A673 (cell line): ENCODE results near the gene MAGI1. TPM values are rescaled to one million over a fixed set of nuclear protein-coding genes. Genes with fewer than 3 reads are reported as not detected.

Experiments
- BruUV-seq: library from RNA; stranded (reverse); fragments of 400-500 nt; replicated peaks from 2 replicates; lab custom pipeline; 2021; lab: Mats Ljungman, UMichigan
- CTCF ChIA-PET: fragments of 300-600 bp; sonication (Branson Sonifier 250); formaldehyde crosslinking; loops from one replicate; lab custom pipeline; 2022; ENCODE audit warnings: antibody characterized with exemption; lab: Charles Lee
- POLR2A ChIA-PET: fragments of 300-600 bp; sonication (Branson Sonifier 250); formaldehyde crosslinking; loops from one replicate; lab custom pipeline; 2022; ENCODE audit warnings: antibody characterized with exemption; ENCODE audit not compliant: low non-redundant PET; lab: Charles Lee
- DNase-seq: peaks from one replicate; pipeline ENCODE4 v3.0.0-alpha.2; 2015; ENCODE audit warnings: low spot score
- H3K27ac ChIP-seq: fragments of 200-600 bp; sonication (generic); 2 replicates; pipeline ENCODE4 v1.5.1; 2016; ENCODE audit warnings: mixed run types, low read depth, mild to moderate bottlenecking, mixed read lengths, antibody characterized with exemption, low read length; ENCODE audit not compliant: poor library complexity, severe bottlenecking
- H3K27me3 ChIP-seq: fragments of 200-600 bp; sonication (generic); replicated peaks from 2 replicates; pipeline ENCODE4 v1.6.1; 2017; ENCODE audit warnings: mixed run types, low read depth, mild to moderate bottlenecking, mixed read lengths, antibody characterized with exemption, low read length; ENCODE audit not compliant: insufficient read depth, poor library complexity
- H3K36me3 ChIP-seq: fragments of 200-600 bp; sonication (generic); 2 replicates; pipeline ENCODE4 v1.6.1; 2016; ENCODE audit warnings: mixed run types, mild to moderate bottlenecking, mixed read lengths, antibody characterized with exemption, low read length; ENCODE audit not compliant: insufficient read depth, poor library complexity, severe bottlenecking
- H3K4me1 ChIP-seq: fragments of 200-600 bp; sonication (generic); 2 replicates; pipeline ENCODE4 v1.6.1; 2017; ENCODE audit warnings: mixed run types, mild to moderate bottlenecking, mixed read lengths, antibody characterized with exemption, low read length; ENCODE audit not compliant: insufficient read depth, poor library complexity, severe bottlenecking
- H3K4me3 ChIP-seq: fragments of 200-600 bp; sonication (generic); 2 replicates; pipeline ENCODE4 v1.5.1; 2016; ENCODE audit warnings: low read depth, mixed run types, mild to moderate bottlenecking, mixed read lengths, low read length; ENCODE audit not compliant: poor library complexity, severe bottlenecking
- H3K9me3 ChIP-seq: fragments of 200-600 bp; sonication (generic); 2 replicates; pipeline ENCODE4 v1.6.1; 2016; ENCODE audit warnings: mixed run types, low read depth, mild to moderate bottlenecking, mixed read lengths, antibody characterized with exemption, low read length; ENCODE audit not compliant: poor library complexity, severe bottlenecking
- CTCF ChIP-seq: fragments of 300-800, 200-600 bp; sonication (generic); conservative IDR thresholded peaks from 2 replicates; pipeline ENCODE4 v1.5.1; 2017; ENCODE audit warnings: low read depth, mild to moderate bottlenecking, antibody characterized with exemption, low read length, moderate library complexity, mixed read lengths
- EZH2 ChIP-seq: fragments of 200-600 bp; sonication (generic); IDR thresholded peaks from 2 replicates; pipeline ENCODE4 v1.6.1; 2017; ENCODE audit warnings: borderline replicate concordance, low read depth, mild to moderate bottlenecking, mixed read lengths, antibody characterized with exemption, low read length; ENCODE audit not compliant: poor library complexity, severe bottlenecking
- intact Hi-C: fragments of 100-400 bp; cut with micrococcal nuclease; formaldehyde crosslinking; loops from one replicate; pipeline ENCODE4 v1.10.0; 2022; ENCODE audit not compliant: unreplicated experiment
- total RNA-seq: library from RNA; stranded (reverse); gene quantifications from 2 replicates; pipeline ENCODE4 v1.2.3, GENCODE V29; 2021

Gene MAGI1
- total RNA-seq, 1 experiment from 2014 or later = 30.5 TPM

- no peaks in the 10 kb centered on the region for H3K27me3 ChIP-seq
- TF ChIP-seq EZH2 (no peak), CTCF (no peak)
- BruUV-seq = no TSS peak
- no peak overlapping the region for H3K27ac ChIP-seq
- CTCF ChIA-PET = no interaction called here
- H3K9me3 ChIP-seq = no peaks in the 10 kb centered on the region
- intact Hi-C loops = no loop called here
- POLR2A ChIA-PET = no interaction called here
- no peak overlapping the region for H3K4me3 ChIP-seq
- H3K4me1 ChIP-seq = no peaks in the 10 kb centered on the region
- H3K36me3 ChIP-seq = no peaks in the 10 kb centered on the region
- DNase-seq = no peak
Measured at GRCh38 chr3:65578861-65579260, 459.9 kb downstream of the MAGI1 start.

DNA sequence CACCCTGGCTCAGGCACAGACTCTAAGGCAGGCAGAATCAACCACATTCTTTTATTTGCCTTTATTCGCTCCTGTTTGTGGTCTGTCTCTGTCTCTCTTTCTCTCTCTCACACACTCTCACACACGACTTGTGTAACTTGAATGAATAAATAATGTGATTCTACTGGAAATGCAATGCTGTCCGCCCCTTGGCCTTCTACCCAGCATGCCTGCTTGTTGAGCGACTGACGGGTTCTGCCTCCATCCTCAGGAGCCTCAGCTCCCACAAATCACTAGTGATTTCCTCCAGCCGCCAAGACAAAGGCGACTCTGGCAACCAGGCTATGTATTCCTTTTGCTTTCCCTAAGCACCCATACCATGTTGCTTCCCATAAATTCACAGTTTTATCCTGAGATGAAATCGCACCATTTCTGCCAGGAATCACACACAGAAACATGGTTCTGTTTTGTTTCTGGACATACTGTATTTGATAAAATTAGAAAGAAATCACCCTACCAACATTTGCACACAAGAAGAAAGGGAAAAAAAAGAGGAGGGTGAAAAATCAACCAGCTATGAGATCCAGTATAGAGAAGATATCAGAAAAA lies 460.8 kb downstream of the MAGI1 start:
- ChIA-PET CTCF (no interaction called here), POLR2A (no interaction called here)
- no peaks in the 10 kb centered on the region for H3K9me3 ChIP-seq
- intact Hi-C loops = no loop called here
- DNase-seq = no peak
- TF ChIP-seq CTCF (no peak), EZH2 (no peak)
- no TSS peak for BruUV-seq
- H3K27me3 ChIP-seq = no peaks in the 10 kb centered on the region
- H3K4me1 ChIP-seq = no peaks in the 10 kb centered on the region
- no peak overlapping the region for H3K4me3 ChIP-seq
- no peak overlapping the region for H3K27ac ChIP-seq
- no peaks in the 10 kb centered on the region for H3K36me3 ChIP-seq

- CTCF ChIA-PET = no interaction called here
- TF ChIP-seq EZH2 = no peak
- TF ChIP-seq CTCF = no peak
- intact Hi-C loops = no loop called here
- Histone ChIP-seq H3K4me1 (no peaks in the 10 kb centered on the region), H3K27ac (no peak overlapping the region), H3K36me3 (no peaks in the 10 kb centered on the region), H3K4me3 (no peak overlapping the region), H3K27me3 (no peaks in the 10 kb centered on the region), H3K9me3 (no peaks in the 10 kb centered on the region)
- POLR2A ChIA-PET = no interaction called here
- no TSS peak for BruUV-seq
- DNase-seq = no peak
Measured at GRCh38 chr3:65576966-65577365, 461.8 kb downstream of the MAGI1 start.
